ENCODE results near the gene RGL1.
A peak's percentile ranks its signal among the peaks of the same experiment; 100 is the strongest.

Gene RGL1

GRCh38 chr1:183824291-183824690 is 19.4 kb downstream of the RGL1 start:
- Mint-ChIP-seq H3K9me3 (no peaks in the 10 kb centered on the region), H3K4me1 (ENCODE audit: low read depth) (no peaks in the 10 kb centered on the region), H3K27ac (no peak overlapping the region), H3K4me3 (no peak overlapping the region), H3K36me3 (ENCODE audit: low read depth) (no peaks in the 10 kb centered on the region), H3K27me3 (no peaks in the 10 kb centered on the region)

- H3K36me3 Mint-ChIP-seq (ENCODE audit: low read depth), result no peaks in the 10 kb centered on the region
- no peaks in the 10 kb centered on the region for H3K27me3 Mint-ChIP-seq
- H3K4me3 Mint-ChIP-seq, result no peak overlapping the region
- H3K4me1 Mint-ChIP-seq (ENCODE audit: low read depth), result no peaks in the 10 kb centered on the region
- H3K9me3 Mint-ChIP-seq, result no peaks in the 10 kb centered on the region
- no peak overlapping the region for H3K27ac Mint-ChIP-seq
Observed at GRCh38 chr1:183827801-183828200, 22.9 kb downstream of the RGL1 start.

GRCh38 chr1:183830389-183830788 is 25.5 kb downstream of the RGL1 start:
- no peaks in the 10 kb centered on the region for H3K27me3 Mint-ChIP-seq
- H3K4me3 Mint-ChIP-seq, result no peak overlapping the region
- no peaks in the 10 kb centered on the region for H3K9me3 Mint-ChIP-seq
- H3K36me3 Mint-ChIP-seq (ENCODE audit: low read depth), result no peaks in the 10 kb centered on the region
- no peaks in the 10 kb centered on the region for H3K4me1 Mint-ChIP-seq (ENCODE audit: low read depth)
- H3K27ac Mint-ChIP-seq, result no peak overlapping the region

GRCh38 chr1:183831311-183831710 is 26.4 kb downstream of the RGL1 start:
- Mint-ChIP-seq H3K4me1 (ENCODE audit: low read depth) (no peaks in the 10 kb centered on the region), H3K27ac (no peak overlapping the region), H3K36me3 (ENCODE audit: low read depth) (no peaks in the 10 kb centered on the region), H3K9me3 (no peaks in the 10 kb centered on the region), H3K27me3 (no peaks in the 10 kb centered on the region), H3K4me3 (no peak overlapping the region)

- H3K36me3 Mint-ChIP-seq (ENCODE audit: low read depth), result no peaks in the 10 kb centered on the region
- no peak overlapping the region for H3K27ac Mint-ChIP-seq
- H3K27me3 Mint-ChIP-seq, result no peaks in the 10 kb centered on the region
- no peak overlapping the region for H3K4me3 Mint-ChIP-seq
- no peaks in the 10 kb centered on the region for H3K4me1 Mint-ChIP-seq (ENCODE audit: low read depth)
- H3K9me3 Mint-ChIP-seq, result no peaks in the 10 kb centered on the region
Observed at GRCh38 chr1:183832459-183832858, 27.5 kb downstream of the RGL1 start.

DNA sequence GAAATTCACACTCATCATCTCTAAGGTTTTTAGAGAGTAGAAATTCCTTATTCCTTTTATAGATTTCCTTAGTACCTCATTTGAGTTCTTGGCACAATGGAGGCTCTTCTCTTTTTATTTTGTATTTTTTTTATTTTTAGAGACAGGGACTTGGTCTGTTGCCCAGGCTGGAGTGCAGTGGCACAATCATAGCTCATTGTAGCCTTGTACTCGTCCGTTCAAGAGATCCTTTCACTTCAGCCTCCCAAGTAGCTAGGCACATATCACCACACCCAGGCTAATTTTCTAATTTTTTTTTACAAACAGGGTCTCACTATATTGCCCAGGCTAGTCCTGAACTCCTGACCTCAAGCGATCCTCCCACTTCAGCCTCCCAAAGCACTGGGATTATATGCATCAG is 29.6 kb downstream of the RGL1 start:
- no peak overlapping the region for H3K27ac Mint-ChIP-seq
- H3K4me1 Mint-ChIP-seq (ENCODE audit: low read depth), result no peaks in the 10 kb centered on the region
- no peak overlapping the region for H3K4me3 Mint-ChIP-seq
- H3K36me3 Mint-ChIP-seq (ENCODE audit: low read depth), result no peaks in the 10 kb centered on the region
- H3K27me3 Mint-ChIP-seq, result no peaks in the 10 kb centered on the region
- no peaks in the 10 kb centered on the region for H3K9me3 Mint-ChIP-seq

GRCh38 chr1:183836598-183836997 is 31.7 kb downstream of the RGL1 start:
- peaks cover 4% of the 10 kb centered on the region for H3K4me1 Mint-ChIP-seq (ENCODE audit: low read depth)
- H3K27me3 Mint-ChIP-seq, result no peaks in the 10 kb centered on the region
- H3K36me3 Mint-ChIP-seq (ENCODE audit: low read depth), result no peaks in the 10 kb centered on the region
- H3K9me3 Mint-ChIP-seq, result no peaks in the 10 kb centered on the region
- H3K27ac Mint-ChIP-seq, result no peak overlapping the region
- no peak overlapping the region for H3K4me3 Mint-ChIP-seq

GRCh38 chr1:183837062-183837461 is 32.1 kb downstream of the RGL1 start:
- peaks cover 9% of the 10 kb centered on the region for H3K4me1 Mint-ChIP-seq (ENCODE audit: low read depth)
- H3K36me3 Mint-ChIP-seq (ENCODE audit: low read depth), result no peaks in the 10 kb centered on the region
- H3K27me3 Mint-ChIP-seq, result no peaks in the 10 kb centered on the region
- H3K9me3 Mint-ChIP-seq, result no peaks in the 10 kb centered on the region
- no peak overlapping the region for H3K4me3 Mint-ChIP-seq
- no peak overlapping the region for H3K27ac Mint-ChIP-seq

DNA sequence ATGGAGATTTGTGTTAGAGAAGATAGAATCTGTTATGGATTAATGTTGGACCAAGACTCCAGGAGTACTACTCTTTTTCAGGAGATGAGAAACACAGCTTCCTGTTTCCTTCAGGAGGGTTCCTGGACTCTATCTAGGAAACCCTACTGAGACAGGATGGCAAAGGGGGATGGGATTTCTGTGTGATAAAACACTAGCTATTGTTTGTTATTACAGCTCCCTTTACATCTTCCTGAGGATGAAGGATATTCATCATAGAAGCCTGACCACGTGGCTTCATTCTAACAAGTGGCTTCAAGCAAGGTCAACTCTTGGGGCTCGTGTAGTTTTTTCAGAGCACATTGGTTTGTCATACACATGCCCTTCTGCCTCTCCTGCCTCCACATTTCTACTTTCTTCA is 33.3 kb downstream of the RGL1 start:
- no peaks in the 10 kb centered on the region for H3K9me3 Mint-ChIP-seq
- peaks cover 20% of the 10 kb centered on the region for H3K4me1 Mint-ChIP-seq (ENCODE audit: low read depth)
- no peak overlapping the region for H3K4me3 Mint-ChIP-seq
- no peaks in the 10 kb centered on the region for H3K27me3 Mint-ChIP-seq
- no peaks in the 10 kb centered on the region for H3K36me3 Mint-ChIP-seq (ENCODE audit: low read depth)
- no peak overlapping the region for H3K27ac Mint-ChIP-seq

- Mint-ChIP-seq H3K27ac (no peak overlapping the region), H3K4me1 (ENCODE audit: low read depth) (peaks cover 32% of the 10 kb centered on the region), H3K9me3 (no peaks in the 10 kb centered on the region), H3K4me3 (no peak overlapping the region), H3K36me3 (ENCODE audit: low read depth) (no peaks in the 10 kb centered on the region), H3K27me3 (no peaks in the 10 kb centered on the region)
Observed at GRCh38 chr1:183840140-183840539, 35.2 kb downstream of the RGL1 start.

DNA sequence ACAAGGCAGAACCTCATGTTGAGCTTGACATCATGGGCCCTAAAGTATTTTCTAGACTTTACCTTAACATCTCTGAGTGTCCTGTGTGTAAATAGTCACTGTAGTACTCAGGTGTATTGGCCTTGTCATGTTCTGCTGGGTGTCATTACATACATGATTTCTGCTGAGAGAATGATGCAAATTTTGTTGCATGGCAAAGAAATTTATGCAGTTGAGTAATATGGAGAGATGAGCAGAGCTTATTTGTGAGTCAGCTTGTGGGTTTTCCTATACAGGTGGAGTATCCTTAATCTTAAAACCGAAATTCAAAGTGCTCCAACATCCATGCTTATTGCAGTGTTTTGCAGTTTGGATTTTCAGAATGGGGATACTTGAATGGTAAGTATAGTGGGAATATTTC is 36.6 kb downstream of the RGL1 start:
- no peaks in the 10 kb centered on the region for H3K36me3 Mint-ChIP-seq (ENCODE audit: low read depth)
- peak overlapping the region; percentile 58 for H3K4me3 Mint-ChIP-seq
- H3K27me3 Mint-ChIP-seq, result no peaks in the 10 kb centered on the region
- peaks cover 42% of the 10 kb centered on the region for H3K4me1 Mint-ChIP-seq (ENCODE audit: low read depth)
- peak overlapping the region; percentile 88 for H3K27ac Mint-ChIP-seq
- no peaks in the 10 kb centered on the region for H3K9me3 Mint-ChIP-seq

GRCh38 chr1:183841950-183842794 is 37.3 kb downstream of the RGL1 start:
- H3K9me3 Mint-ChIP-seq, result no peaks in the 10 kb centered on the region

DNA sequence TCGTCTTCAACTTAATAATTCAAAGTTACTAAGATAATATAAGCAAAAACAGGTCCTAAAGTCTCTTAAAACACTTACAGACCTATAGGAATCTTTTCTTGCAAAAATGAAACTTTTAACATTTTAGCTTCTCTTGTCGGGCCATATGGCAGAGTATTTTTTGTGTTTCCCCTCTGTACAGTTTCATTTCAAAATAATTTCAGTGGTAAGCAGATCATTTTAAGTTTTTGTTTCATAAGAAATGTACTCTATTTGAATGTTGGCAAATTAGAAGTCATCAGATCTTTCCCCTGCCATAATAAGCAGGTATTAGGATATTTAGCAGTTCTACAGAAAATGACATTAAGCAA is 37.9 kb downstream of the RGL1 start:
- peak overlapping the region; percentile 88 for H3K27ac Mint-ChIP-seq
- no peaks in the 10 kb centered on the region for H3K27me3 Mint-ChIP-seq
- H3K36me3 Mint-ChIP-seq (ENCODE audit: low read depth), result no peaks in the 10 kb centered on the region
- H3K4me3 Mint-ChIP-seq, result peak overlapping the region; percentile 58
- no peaks in the 10 kb centered on the region for H3K9me3 Mint-ChIP-seq
- H3K4me1 Mint-ChIP-seq (ENCODE audit: low read depth), result peaks cover 42% of the 10 kb centered on the region

More at GRCh38 chr1:183841950-183842794, 37.3 kb downstream of the RGL1 start:
- peak overlapping the region; percentile 58 for H3K4me3 Mint-ChIP-seq
- peak overlapping the region; percentile 88 for H3K27ac Mint-ChIP-seq
- H3K27me3 Mint-ChIP-seq, result no peaks in the 10 kb centered on the region
- H3K36me3 Mint-ChIP-seq (ENCODE audit: low read depth), result no peaks in the 10 kb centered on the region
- peaks cover 42% of the 10 kb centered on the region for H3K4me1 Mint-ChIP-seq (ENCODE audit: low read depth)

DNA sequence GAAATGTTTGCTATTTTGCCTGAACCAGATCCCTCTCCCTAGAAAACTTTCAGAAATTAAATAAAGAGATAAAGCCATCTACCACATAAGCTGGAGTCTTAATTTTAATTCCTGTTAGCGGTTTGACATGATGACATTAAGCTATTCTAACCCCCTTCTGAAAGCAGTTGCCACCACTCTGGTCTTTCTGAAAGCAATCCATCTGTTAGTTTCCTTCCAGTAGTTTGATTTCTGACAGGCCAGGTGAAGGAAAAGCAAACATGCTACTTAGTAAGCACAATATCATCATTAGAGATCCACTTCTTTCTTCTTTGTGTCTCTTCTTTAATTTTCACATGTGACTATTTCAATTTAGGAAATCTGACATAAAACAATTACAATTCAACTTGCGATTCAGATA is 39.9 kb downstream of the RGL1 start:
- no peaks in the 10 kb centered on the region for H3K9me3 Mint-ChIP-seq
- no peaks in the 10 kb centered on the region for H3K27me3 Mint-ChIP-seq
- no peak overlapping the region for H3K4me3 Mint-ChIP-seq
- H3K27ac Mint-ChIP-seq, result no peak overlapping the region
- H3K36me3 Mint-ChIP-seq (ENCODE audit: low read depth), result no peaks in the 10 kb centered on the region
- peaks cover 42% of the 10 kb centered on the region for H3K4me1 Mint-ChIP-seq (ENCODE audit: low read depth)

DNA sequence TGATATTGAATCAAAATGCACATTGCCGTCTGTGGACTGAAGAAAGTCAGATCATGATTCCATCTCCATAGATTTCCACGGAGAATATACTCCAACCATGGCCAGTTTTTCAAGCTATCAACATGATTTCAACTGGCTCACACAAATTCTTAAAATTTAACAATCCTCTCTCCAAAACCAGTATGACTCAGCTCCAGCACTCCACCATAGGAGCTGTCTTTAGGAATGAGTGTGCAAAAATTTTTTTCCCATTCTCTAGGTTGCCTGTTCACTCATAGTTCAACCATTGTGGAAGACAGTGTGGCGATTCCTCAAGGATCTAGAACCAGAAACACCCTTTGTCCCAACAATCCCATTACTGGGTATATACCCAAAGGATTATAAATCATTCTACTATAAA is 40.8 kb downstream of the RGL1 start:
- Mint-ChIP-seq H3K36me3 (ENCODE audit: low read depth) (no peaks in the 10 kb centered on the region), H3K4me1 (ENCODE audit: low read depth) (peaks cover 42% of the 10 kb centered on the region), H3K9me3 (no peaks in the 10 kb centered on the region), H3K27ac (no peak overlapping the region), H3K27me3 (no peaks in the 10 kb centered on the region), H3K4me3 (no peak overlapping the region)

- Mint-ChIP-seq H3K4me3 (no peak overlapping the region), H3K27me3 (no peaks in the 10 kb centered on the region), H3K36me3 (ENCODE audit: low read depth) (no peaks in the 10 kb centered on the region), H3K27ac (no peak overlapping the region), H3K4me1 (ENCODE audit: low read depth) (peaks cover 28% of the 10 kb centered on the region), H3K9me3 (no peaks in the 10 kb centered on the region)
Observed at GRCh38 chr1:183847641-183848040, 42.7 kb downstream of the RGL1 start.
